CD4-positive, CD25-positive, alpha-beta regulatory T cell (primary cell): ENCODE results near the gene ACTR6. TPM values are rescaled to one million over a fixed set of nuclear protein-coding genes. Genes with fewer than 3 reads are reported as not detected.

Experiments used
- ATAC-seq, 2 donors: fragments of 150-1000 bp; cut with Tn5 transposase; one replicate each; pipeline ENCODE4 v1.10.0; 2021; ENCODE audit warnings: low read depth in 2 of 2, moderate number of reproducible peaks in 2 of 2, moderate library complexity in 1 of 2
- DNase-seq, 3 donors: peaks; one replicate each; pipeline versions ENCODE4 v3.0.0 to v3.0.0-alpha.2; 2012 to 2022; ENCODE audit warnings: mixed read lengths in 1 of 3
- H3K27ac ChIP-seq: one replicate; pipeline ENCODE4 v1.7.0; 2013; ENCODE audit warnings: mild to moderate bottlenecking, low read length; ENCODE audit not compliant: insufficient read depth, poor library complexity, severe bottlenecking
- H3K27me3 ChIP-seq: one replicate; pipeline ENCODE4 v1.7.0; 2013; ENCODE audit warnings: low read length; ENCODE audit not compliant: control insufficient read depth, insufficient read depth
- H3K36me3 ChIP-seq: one replicate; pipeline ENCODE4 v1.7.0; 2013; ENCODE audit warnings: mild to moderate bottlenecking, low read length, moderate library complexity; ENCODE audit not compliant: control insufficient read depth, insufficient read depth
- H3K4me1 ChIP-seq: 2 replicates; pipeline ENCODE4 v1.7.0; 2013; ENCODE audit warnings: mild to moderate bottlenecking, low read length; ENCODE audit not compliant: insufficient read depth, control insufficient read depth, poor library complexity, severe bottlenecking
- H3K4me3 ChIP-seq: one replicate; pipeline ENCODE4 v1.7.0; 2013; ENCODE audit warnings: low read depth, mild to moderate bottlenecking, low read length, moderate library complexity
- H3K9me3 ChIP-seq, 2 experiments: 1 replicate in 1 of 2; 2 replicates in 1 of 2; pipeline ENCODE4 v1.7.0; 2013; ENCODE audit warnings: low read length in 2 of 2, mild to moderate bottlenecking in 1 of 2, moderate library complexity in 1 of 2; ENCODE audit not compliant: control insufficient read depth in 2 of 2
- H3K27ac Mint-ChIP-seq, 3 donors: one replicate each; pipeline ENCODE4 v1.8.0; 2020 to 2022; ENCODE audit warnings: mild to moderate bottlenecking in 3 of 3, mixed read lengths in 3 of 3, moderate library complexity in 2 of 3
- H3K27me3 Mint-ChIP-seq: one replicate; pipeline ENCODE4 v1.8.0; 2022; ENCODE audit warnings: mild to moderate bottlenecking, mixed read lengths
- H3K36me3 Mint-ChIP-seq: one replicate; pipeline ENCODE4 v1.8.0; 2020; ENCODE audit warnings: mixed read lengths
- H3K4me1 Mint-ChIP-seq, 4 donors: one replicate each; pipeline ENCODE4 v1.8.0; 2020 to 2022; ENCODE audit warnings: mixed read lengths in 4 of 4, mild to moderate bottlenecking in 1 of 4
- H3K4me3 Mint-ChIP-seq, 4 donors: one replicate each; pipeline ENCODE4 v1.8.0; 2020 to 2022; ENCODE audit warnings: mild to moderate bottlenecking in 4 of 4, mixed read lengths in 4 of 4, moderate library complexity in 3 of 4
- H3K9me3 Mint-ChIP-seq, 7 donors: one replicate each; pipeline ENCODE4 v1.8.0; 2020 to 2022; ENCODE audit warnings: mixed read lengths in 7 of 7, mild to moderate bottlenecking in 3 of 7, moderate library complexity in 2 of 7
- polyA plus RNA-seq, 4 donors: library from polyadenylated mRNA; unstranded; fragments of 300-500 nt; fragmentation: Illumina TruSeq; gene quantifications; one replicate each; pipeline ENCODE4 v1.2.3, GENCODE V29; 2021
- total RNA-seq: library from RNA; stranded (reverse); gene quantifications from one replicate; pipeline ENCODE4 v1.2.3, GENCODE V29; 2022

ACTR6 gene
- total and polyA plus RNA-seq, 5 donors from 2014 or later = 30.6 to 41.9 (median 38.8) TPM

GRCh38 chr12:100273782-100274181, 73.2 kb downstream of the ACTR6 start:
- H3K4me3 ChIP-seq = no peak overlapping the region
- H3K27ac ChIP-seq = no peak overlapping the region
- peaks cover 0 to 1% (median 0%) of the 10 kb centered on the region in 7 donors for H3K9me3 Mint-ChIP-seq
- H3K27me3 ChIP-seq = no peaks in the 10 kb centered on the region
- H3K9me3 ChIP-seq = no peaks in the 10 kb centered on the region
- no peak overlapping the region for H3K27ac Mint-ChIP-seq
- no peaks in the 10 kb centered on the region for H3K36me3 ChIP-seq
- H3K4me1 ChIP-seq = peaks cover 12% of the 10 kb centered on the region
- no peaks in the 10 kb centered on the region for H3K27me3 Mint-ChIP-seq
- H3K4me1 Mint-ChIP-seq = peaks cover 48 to 73% (median 54%) of the 10 kb centered on the region in 4 donors
- ATAC-seq = no peak
- H3K36me3 Mint-ChIP-seq = peaks cover 8% of the 10 kb centered on the region
- DNase-seq = no peak
- peak overlapping the region in 1 of 4 donors; percentile 43 for H3K4me3 Mint-ChIP-seq

Other genes with a start within 250 kb of the ACTR6 start
- gene ANKS1B, start 215.9 kb upstream of the ACTR6 start, total RNA-seq = 9.5 TPM
- 10 to 100 TPM in 2 of 4 donors, 1 to 10 TPM in 2; 4.0 to 15.9 (median 10.1) TPM for gene ANKS1B, start 215.9 kb upstream of the ACTR6 start, polyA plus RNA-seq
- gene BLTP3B, start 57.9 kb upstream of the ACTR6 start, total RNA-seq = 26.5 TPM
- gene BLTP3B, start 57.9 kb upstream of the ACTR6 start, polyA plus RNA-seq = 10 to 100 TPM; 12.1 to 17.9 (median 16.4) TPM
- not detected for gene DEPDC4, start 66.3 kb downstream of the ACTR6 start, total RNA-seq
- 1 to 10 TPM in 1 of 4 donors, under 1 TPM in 2, not detected in 1; 0.31 to 1.1 (median 0.50) TPM for gene DEPDC4, start 66.3 kb downstream of the ACTR6 start, polyA plus RNA-seq
- gene SCYL2, start 66.4 kb downstream of the ACTR6 start, total RNA-seq = 41.8 TPM
- 10 to 100 TPM; 17.0 to 23.4 (median 20.7) TPM for gene SCYL2, start 66.4 kb downstream of the ACTR6 start, polyA plus RNA-seq
- not detected for gene SLC17A8, start 156.3 kb downstream of the ACTR6 start, total RNA-seq
- gene SLC17A8, start 156.3 kb downstream of the ACTR6 start, polyA plus RNA-seq = not detected